Measurements from ENCODE around the gene DUSP8.

GRCh38 chr11:1573903-1574237 is 1.8 kb upstream of the DUSP8 start:
- TF ChIP-seq CTCF (IDR thresholded peaks at IDR 0.05; ENCODE audit: low read length) (no peak), EZH2 (IDR thresholded peaks at IDR 0.05; ENCODE audit: borderline replicate concordance, low read length) (no peak)

Data from OCI-LY1 (cell line).